NCI-H774 (cell line): ENCODE measurements around the gene PRKAG3.
A peak's percentile ranks its signal among the peaks of the same experiment; 100 is the strongest.

Source experiments
- DNase-seq: peaks from one replicate; lab custom pipeline; 2025; lab: John Stamatoyannopoulos, UW

Gene PRKAG3

GRCh38 chr2:218831378-218831990, at the start of gene PRKAG3:
Gene PRKAG3, minus strand, starts transcription at chr2:218831803.
- no peak for DNase-seq

GRCh38 chr2:218880859-218881594, 49.4 kb upstream of the PRKAG3 start:
- DNase-seq = no peak

GRCh38 chr2:218880102-218880858, 48.7 kb upstream of the PRKAG3 start, which contains the start of gene WNT10A:
Gene WNT10A, plus strand, starts transcription at chr2:218880852. Its CDS starts 144 bp downstream, at chr2:218880996.
- DNase-seq = no peak

- DNase-seq = no peak
These were observed 48.1 kb upstream of the PRKAG3 start for GRCh38 chr2:218879776-218880101.

GRCh38 chr2:218878926-218879761, 47.5 kb upstream of the PRKAG3 start:
- no peak for DNase-seq

GRCh38 chr2:218878486-218878885, 46.9 kb upstream of the PRKAG3 start:
- DNase-seq = no peak

GRCh38 chr2:218877891-218878290, 46.3 kb upstream of the PRKAG3 start:
- no peak for DNase-seq

- DNase-seq = no peak
These were observed 45.7 kb upstream of the PRKAG3 start for GRCh38 chr2:218877331-218877730.

- DNase-seq = peak; percentile 57
These were observed 45.1 kb upstream of the PRKAG3 start for GRCh38 chr2:218876562-218877219.

GRCh38 chr2:218875692-218876246, 44.2 kb upstream of the PRKAG3 start:
- no peak for DNase-seq

- DNase-seq = no peak
These were observed 42.0 kb upstream of the PRKAG3 start for GRCh38 chr2:218873359-218874194.

- no peak for DNase-seq
These were observed 41.2 kb upstream of the PRKAG3 start for GRCh38 chr2:218872645-218873358.

GRCh38 chr2:218871345-218872302, 40.0 kb upstream of the PRKAG3 start:
- DNase-seq = no peak

- DNase-seq = no peak
These were observed 39.4 kb upstream of the PRKAG3 start for GRCh38 chr2:218870984-218871344.

GRCh38 chr2:218869064-218869463, 37.5 kb upstream of the PRKAG3 start:
- no peak for DNase-seq

GRCh38 chr2:218867900-218868299, 36.3 kb upstream of the PRKAG3 start:
- DNase-seq = no peak

GRCh38 chr2:218865999-218866398, 34.4 kb upstream of the PRKAG3 start:
- DNase-seq = no peak

GRCh38 chr2:218865396-218865795, 33.8 kb upstream of the PRKAG3 start:
- DNase-seq = no peak
